ENCODE measurements around the gene UPF3A. TPM values are rescaled to one million over a fixed set of nuclear protein-coding genes. Genes with fewer than 3 reads are reported as not detected.

Gene UPF3A
- polyA plus RNA-seq, 2 of the 4 experiments (the other 2 are of a cell fraction): 51.0 to 62.6 TPM

DNA sequence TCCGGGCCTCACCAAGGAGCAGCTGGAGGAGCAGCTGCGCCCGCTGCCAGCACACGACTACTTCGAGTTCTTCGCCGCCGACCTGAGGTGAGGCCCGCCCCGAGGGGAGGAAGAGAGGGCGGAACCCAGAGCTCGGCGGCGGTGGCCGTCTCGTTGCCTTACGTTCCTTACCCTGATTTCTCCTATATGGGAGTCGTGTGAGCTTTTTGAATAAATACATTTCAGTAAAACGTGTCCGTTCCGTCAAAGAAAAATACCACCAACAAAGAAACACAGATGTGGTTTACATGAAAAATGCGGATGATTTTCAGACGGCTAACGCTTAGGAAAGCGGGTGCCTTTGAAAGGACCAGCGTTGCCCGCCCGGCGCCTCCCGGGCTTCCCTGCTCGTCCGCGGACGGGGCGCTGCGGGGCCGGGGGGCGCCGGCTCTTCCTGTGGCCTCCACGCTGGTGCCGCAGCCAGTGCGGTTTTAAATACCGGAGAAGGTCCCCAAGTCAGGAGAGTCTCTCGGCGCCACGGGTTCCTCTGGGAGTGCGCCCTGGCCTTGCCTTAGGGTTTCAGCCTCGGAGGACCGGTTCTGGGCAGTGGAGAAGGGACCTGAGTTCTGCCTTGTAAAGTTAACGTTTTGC lies 755 bp downstream of the UPF3A start:
- DNase-seq (ENCODE audit: low read depth in 1 of 2, low spot score in 1 of 2) (peak in 1 of 2 experiments; percentile 71), ATAC-seq (peak; percentile 80 to 85), FAIRE-seq (no peak)
- no peak for TF ChIP-seq RNF2 (IDR thresholded peaks at IDR 0.05; ENCODE audit: borderline replicate concordance, low read depth)
- no peak for TF ChIP-seq MYC (IDR thresholded peaks at IDR 0.05; ENCODE audit: borderline replicate concordance, low read length)
- TF ChIP-seq TP53 (CRISPR knock-in tag; IDR thresholded peaks at IDR 0.05): no peak
- TF ChIP-seq RAD21 (conservative IDR thresholded peaks at IDR 0.05 in 1 of 2, IDR thresholded peaks at IDR 0.05 in 1 of 2): no peak
- TF ChIP-seq, protein P1, sequence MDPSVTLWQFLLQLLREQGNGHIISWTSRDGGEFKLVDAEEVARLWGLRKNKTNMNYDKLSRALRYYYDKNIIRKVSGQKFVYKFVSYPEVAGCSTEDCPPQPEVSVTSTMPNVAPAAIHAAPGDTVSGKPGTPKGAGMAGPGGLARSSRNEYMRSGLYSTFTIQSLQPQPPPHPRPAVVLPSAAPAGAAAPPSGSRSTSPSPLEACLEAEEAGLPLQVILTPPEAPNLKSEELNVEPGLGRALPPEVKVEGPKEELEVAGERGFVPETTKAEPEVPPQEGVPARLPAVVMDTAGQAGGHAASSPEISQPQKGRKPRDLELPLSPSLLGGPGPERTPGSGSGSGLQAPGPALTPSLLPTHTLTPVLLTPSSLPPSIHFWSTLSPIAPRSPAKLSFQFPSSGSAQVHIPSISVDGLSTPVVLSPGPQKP (IDR thresholded peaks at IDR 0.05; ENCODE audit: low read depth, low read length): no peak
- TF ChIP-seq, protein P2, sequence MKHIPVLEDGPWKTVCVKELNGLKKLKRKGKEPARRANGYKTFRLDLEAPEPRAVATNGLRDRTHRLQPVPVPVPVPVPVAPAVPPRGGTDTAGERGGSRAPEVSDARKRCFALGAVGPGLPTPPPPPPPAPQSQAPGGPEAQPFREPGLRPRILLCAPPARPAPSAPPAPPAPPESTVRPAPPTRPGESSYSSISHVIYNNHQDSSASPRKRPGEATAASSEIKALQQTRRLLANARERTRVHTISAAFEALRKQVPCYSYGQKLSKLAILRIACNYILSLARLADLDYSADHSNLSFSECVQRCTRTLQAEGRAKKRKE (CRISPR knock-in tag; IDR thresholded peaks at IDR 0.05; ENCODE audit: low read depth): no peak
- Histone ChIP-seq H3K27ac (peak overlapping the region; percentile 99), H3K4me1 (peaks cover 26% of the 10 kb centered on the region; the same call in 2 of the 3 replicates), H3K4me2 (peak overlapping the region; percentile 80), H3K4me3 (peak overlapping the region; percentile 87), H3K9me3 (no peaks in the 10 kb centered on the region)
- CTCF ChIA-PET: interaction anchor here (0.8 kb wide), 1 partner anchor 28 kb away, joined by 3 read pairs; no protein-coding TSS in a partner anchor
- 3% methylated on average over 41 of the region's 50 CpGs for WGBS (ENCODE audit: missing lambda C conversion rate)
- POLR2A ChIA-PET: interaction anchor here (0.6 to 1.6 kb wide), 5 partner anchors 12 to 789 kb away, joined by 3 to 8 read pairs (median 4); no protein-coding TSS in a partner anchor

DNA sequence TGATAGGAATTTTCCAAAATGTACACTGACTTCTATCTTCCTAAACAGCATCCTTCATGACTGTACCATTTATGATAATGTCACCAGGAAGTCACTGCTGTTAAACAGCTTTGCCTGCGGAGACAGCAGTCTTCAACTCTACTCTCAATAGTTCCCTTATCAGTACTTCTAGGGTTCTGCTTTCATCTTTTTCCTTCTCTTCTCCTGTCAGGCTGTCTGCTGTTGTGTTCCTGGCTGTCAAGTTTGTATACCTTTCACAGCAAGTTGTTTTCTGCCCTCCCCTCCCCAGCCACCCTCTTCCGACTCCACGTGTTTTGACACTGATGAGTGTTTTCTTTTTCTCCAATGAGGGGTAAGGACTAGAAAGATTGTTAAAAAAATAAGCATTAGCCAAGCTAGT lies 2.2 kb downstream of the UPF3A start:
- Histone ChIP-seq H3K4me3 (no peak overlapping the region), H3K27ac (no peak overlapping the region), H3K9me3 (no peaks in the 10 kb centered on the region), H3K4me1 (peaks cover 26% of the 10 kb centered on the region; the same call in 2 of the 3 replicates), H3K4me2 (peak overlapping the region; percentile 80)
- ChIA-PET POLR2A (no interaction called here), CTCF (no interaction called here)
- ATAC-seq: no peak
- no peak for TF ChIP-seq NPAS2 (CRISPR knock-in tag; IDR thresholded peaks at IDR 0.05; ENCODE audit: borderline replicate concordance)
- no peak for TF ChIP-seq FOSB (CRISPR knock-in tag; IDR thresholded peaks at IDR 0.05)
- TF ChIP-seq, protein P3, sequence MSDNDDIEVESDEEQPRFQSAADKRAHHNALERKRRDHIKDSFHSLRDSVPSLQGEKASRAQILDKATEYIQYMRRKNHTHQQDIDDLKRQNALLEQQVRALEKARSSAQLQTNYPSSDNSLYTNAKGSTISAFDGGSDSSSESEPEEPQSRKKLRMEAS (IDR thresholded peaks at IDR 0.05): no peak
- no peak for TF ChIP-seq EHMT2 (IDR thresholded peaks at IDR 0.05; ENCODE audit: low read depth)
- TF ChIP-seq GATA3 (IDR thresholded peaks at IDR 0.05; ENCODE audit: borderline replicate concordance): no peak
- no peak for TF ChIP-seq RARB (CRISPR knock-in tag; IDR thresholded peaks at IDR 0.05)
- TF ChIP-seq, protein P2 (CRISPR knock-in tag; IDR thresholded peaks at IDR 0.05; ENCODE audit: low read depth): no peak
- no peak for TF ChIP-seq JUNB (IDR thresholded peaks at IDR 0.05)
- TF ChIP-seq NR3C1 (IDR thresholded peaks at IDR 0.05): no peak
- TF ChIP-seq PHF8 (IDR thresholded peaks at IDR 0.05; ENCODE audit: borderline replicate concordance, low read depth): no peak
- no peak for TF ChIP-seq NFE2L2 (conservative IDR thresholded peaks at IDR 0.05; ENCODE audit: low read length)
- no peak for TF ChIP-seq EHF (CRISPR knock-in tag; IDR thresholded peaks at IDR 0.05)
- TF ChIP-seq CHD4 (IDR thresholded peaks at IDR 0.05; ENCODE audit: borderline replicate concordance): no peak
- no peak for TF ChIP-seq KDM5A (IDR thresholded peaks at IDR 0.05)
- TF ChIP-seq RAD21 (conservative IDR thresholded peaks at IDR 0.05 in 1 of 2, IDR thresholded peaks at IDR 0.05 in 1 of 2): no peak
- TF ChIP-seq CBX2 (IDR thresholded peaks at IDR 0.05; ENCODE audit: borderline replicate concordance, low read depth): no peak
- TF ChIP-seq MYC (IDR thresholded peaks at IDR 0.05; ENCODE audit: borderline replicate concordance, low read length): no peak
- no peak for FAIRE-seq
- WGBS (ENCODE audit: missing lambda C conversion rate): 93% methylated on average over 3 of the region's 3 CpGs
- DNase-seq (ENCODE audit: low read depth in 1 of 2, low spot score in 1 of 2): no peak

All from A549 (cell line).